ENCODE data around the gene RPL7A. TPM values are rescaled to one million over a fixed set of nuclear protein-coding genes. Genes with fewer than 3 reads are reported as not detected.

RPL7A gene
- total RNA-seq, 1 donor from 2014 or later, result 2,222 TPM

GRCh38 chr9:133346021-133346785 is 1.8 kb upstream of the RPL7A start:
- intact Hi-C loops (cut with micrococcal nuclease), result no loop called here

GRCh38 chr9:133347515-133347984 is 468 bp upstream of the RPL7A start:
- intact Hi-C loops (cut with micrococcal nuclease), result no loop called here

GRCh38 chr9:133348718-133349573 is 928 bp downstream of the RPL7A start:
- intact Hi-C loops (cut with micrococcal nuclease), result loop anchor here (1.0 kb wide), 4 partner anchors 7 to 27 kb away; partner anchors contain the start of genes STKLD1, SURF1, SURF2 and SURF4

GRCh38 chr9:133349965-133350616 is 2.1 kb downstream of the RPL7A start:
- intact Hi-C loops (cut with micrococcal nuclease), result no loop called here

- intact Hi-C loops (cut with micrococcal nuclease), result no loop called here
These were observed 3.5 kb downstream of the RPL7A start for GRCh38 chr9:133351526-133351907.

GRCh38 chr9:133351908-133352634 is 4.1 kb downstream of the RPL7A start:
- intact Hi-C loops (cut with micrococcal nuclease), result no loop called here

GRCh38 chr9:133352635-133353340 is 4.8 kb downstream of the RPL7A start:
- intact Hi-C loops (cut with micrococcal nuclease), result no loop called here

- intact Hi-C loops (cut with micrococcal nuclease), result no loop called here
These were observed 5.5 kb downstream of the RPL7A start for GRCh38 chr9:133353548-133353947.

- intact Hi-C loops (cut with micrococcal nuclease), result loop anchor here (5.0 kb wide), 1 partner anchor 63 kb away; the partner anchor contains the start of gene REXO4
These were observed 6.7 kb downstream of the RPL7A start for GRCh38 chr9:133354766-133355165.

GRCh38 chr9:133355881-133356357 is 7.9 kb downstream of the RPL7A start:
- intact Hi-C loops (cut with micrococcal nuclease), result loop anchor here (1.0 to 5.0 kb wide), 3 partner anchors 8 to 61 kb away; partner anchors contain the start of genes MED22, REXO4 and RPL7A

GRCh38 chr9:133356391-133357091 is 8.5 kb downstream of the RPL7A start, which contains the start of the genes SURF1 and SURF2:
TSS of gene SURF1 (minus strand) at chr9:133356487. CDS start at chr9:133356453, 34 bp downstream.
TSS of gene SURF2 (plus strand) at chr9:133356550. CDS start at chr9:133356593, 43 bp downstream.
- intact Hi-C loops (cut with micrococcal nuclease), result loop anchor here (1.0 to 5.0 kb wide), 3 partner anchors 8 to 61 kb away; partner anchors contain the start of genes MED22, REXO4 and RPL7A

- intact Hi-C loops (cut with micrococcal nuclease), result loop anchor here (2.0 to 5.0 kb wide), 2 partner anchors 13 to 60 kb away; partner anchors contain the start of gene REXO4
These were observed 9.6 kb downstream of the RPL7A start for GRCh38 chr9:133357656-133358055.

GRCh38 chr9:133359399-133360175 is 11.6 kb downstream of the RPL7A start:
- intact Hi-C loops (cut with micrococcal nuclease), result loop anchor here (5.0 kb wide), 1 partner anchor 58 kb away; the partner anchor contains the start of gene REXO4

- intact Hi-C loops (cut with micrococcal nuclease), result no loop called here
These were observed 12.7 kb downstream of the RPL7A start for GRCh38 chr9:133360400-133361393.

- intact Hi-C loops (cut with micrococcal nuclease), result no loop called here
These were observed 13.6 kb downstream of the RPL7A start for GRCh38 chr9:133361507-133362092.

GRCh38 chr9:133362359-133363044 is 14.5 kb downstream of the RPL7A start:
- intact Hi-C loops (cut with micrococcal nuclease), result no loop called here
